Fibroblast of skin of left biceps (primary cell): ENCODE measurements around the gene VCP.

Experiments
- DNase-seq, 2 experiments: peaks; one replicate each; pipeline ENCODE4 v3.0.0-alpha.2; 2013; ENCODE audit warnings: low read depth in 2 of 2

Gene VCP

GRCh38 chr9:35103660-35104191, 31.3 kb upstream of the VCP start:
- DNase-seq = no peak

- DNase-seq = peak; percentile 74 to 81
Measured at GRCh38 chr9:35102769-35103659, 30.6 kb upstream of the VCP start, which contains the start of gene STOML2. TSS of gene STOML2 (minus strand) at chr9:35103131. CDS start at chr9:35103094, 37 bp downstream.

GRCh38 chr9:35102465-35102768, 30.0 kb upstream of the VCP start:
- DNase-seq = no peak

- no peak for DNase-seq
Measured at GRCh38 chr9:35097573-35097972, 25.1 kb upstream of the VCP start.

GRCh38 chr9:35096035-35096849, 23.8 kb upstream of the VCP start, which contains the start of gene PIGO:
TSS of gene PIGO (minus strand) at chr9:35096591. CDS start at chr9:35095565, 1,026 bp downstream.
- no peak for DNase-seq

GRCh38 chr9:35091536-35091935, 19.1 kb upstream of the VCP start:
- DNase-seq = no peak

GRCh38 chr9:35089434-35089833, 17.0 kb upstream of the VCP start:
- no peak for DNase-seq

GRCh38 chr9:35085078-35085477, 12.7 kb upstream of the VCP start:
- DNase-seq = no peak

GRCh38 chr9:35079426-35080341, 7.3 kb upstream of the VCP start, which contains the start of gene FANCG:
TSS of gene FANCG (minus strand) at chr9:35079942. CDS start at chr9:35079524, 418 bp downstream.
- DNase-seq = peak; percentile 66 to 71

- DNase-seq = no peak
Measured at GRCh38 chr9:35079041-35079425, 6.6 kb upstream of the VCP start.

- no peak for DNase-seq
Measured at GRCh38 chr9:35078066-35078465, 5.6 kb upstream of the VCP start.

GRCh38 chr9:35076848-35077247, 4.4 kb upstream of the VCP start:
- DNase-seq = no peak

- DNase-seq = no peak
Measured at GRCh38 chr9:35075358-35075757, 2.9 kb upstream of the VCP start.

- DNase-seq = no peak
Measured at GRCh38 chr9:35074791-35075190, 2.4 kb upstream of the VCP start.

GRCh38 chr9:35074141-35074540, 1.7 kb upstream of the VCP start:
- DNase-seq = no peak

GRCh38 chr9:35073279-35073612, 821 bp upstream of the VCP start:
- DNase-seq = no peak

GRCh38 chr9:35071814-35072460, 488 bp downstream of the VCP start:
- DNase-seq = peak; percentile 42 to 56

- no peak for DNase-seq
Measured at GRCh38 chr9:35070823-35071813, 1.3 kb downstream of the VCP start.

- DNase-seq = no peak
Measured at GRCh38 chr9:35069020-35069419, 3.4 kb downstream of the VCP start.

- DNase-seq = no peak
Measured at GRCh38 chr9:35067056-35067455, 5.4 kb downstream of the VCP start.
